Gastroesophageal sphincter (tissue), 4 donors: ENCODE results near the gene MMRN1. TPM values are rescaled to one million over a fixed set of nuclear protein-coding genes. Genes with fewer than 3 reads are reported as not detected.

ENCODE experiments used
- ATAC-seq: fragments of 150-250 bp; one replicate; pipeline ENCODE4 v1.9.1; 2016; ENCODE audit warnings: mild to moderate bottlenecking, moderate library complexity
- H3K27ac ChIP-seq, 4 donors: fragments of 200-600 bp; sonication (generic) in 3 of 4; 1 replicate in 3 of 4; 2 replicates in 1 of 4; pipeline ENCODE4 v1.5.1; 2016 to 2019
- H3K27me3 ChIP-seq: fragments of 200-600 bp; sonication (generic); one replicate; pipeline ENCODE4 v1.5.1; 2019
- H3K36me3 ChIP-seq, 2 donors: fragments of 200-600 bp; sonication (generic); one replicate each; pipeline ENCODE4 v1.5.1; 2019; ENCODE audit warnings: control low read depth in 1 of 2
- H3K4me1 ChIP-seq, 3 donors: fragments of 200-600 bp; sonication (generic); 1 replicate in 2 of 3; 2 replicates in 1 of 3; pipeline ENCODE4 v1.5.1; 2016 to 2019; ENCODE audit warnings: control low read depth in 2 of 3
- H3K4me3 ChIP-seq, 2 donors: fragments of 200-600 bp; sonication (generic); one replicate each; pipeline ENCODE4 v1.5.1; 2019; ENCODE audit warnings: mild to moderate bottlenecking in 1 of 2, moderate library complexity in 1 of 2
- H3K9me3 ChIP-seq, 3 donors: fragments of 200-600 bp; sonication (generic); one replicate each; pipeline ENCODE4 v1.5.1; 2017 to 2019; ENCODE audit warnings: control low read depth in 2 of 3
- CTCF ChIP-seq, 4 experiments: fragments of 200-600 bp in 2 of 4; fragments of 450-650 bp in 2 of 4; sonication (generic) in 1 of 4; IDR thresholded peaks; one replicate each; pipeline ENCODE4 v1.5.1; 2017 to 2019; ENCODE audit warnings: antibody characterized with exemption in 4 of 4, mild to moderate bottlenecking in 2 of 4, moderate library complexity in 2 of 4
- EP300 ChIP-seq: sonication (generic); formaldehyde crosslinking; IDR thresholded peaks from one replicate; pipeline ENCODE4 v1.6.1; 2017; ENCODE audit warnings: antibody characterized with exemption, mild to moderate bottlenecking
- POLR2A ChIP-seq, 2 donors: fragments of 450-650 bp; IDR thresholded peaks; one replicate each; pipeline ENCODE4 v1.6.1; 2017; ENCODE audit warnings: antibody characterized with exemption in 2 of 2, mild to moderate bottlenecking in 2 of 2, moderate library complexity in 1 of 2
- POLR2AphosphoS5 ChIP-seq: sonication (generic); formaldehyde crosslinking; IDR thresholded peaks from one replicate; pipeline ENCODE4 v1.6.1; 2017; ENCODE audit warnings: antibody characterized with exemption
- WGBS, 2 donors: methylation state at CpG; one replicate each; pipeline ENCODE4 v1.1.5; 2018; ENCODE audit warnings: low coverage in 1 of 2; 5-methylcytosine and 5-hydroxymethylcytosine counted together
- total RNA-seq, 4 donors: library from RNA; depleted of rRNA; stranded (reverse); fragments of >200 nt; gene quantifications; one replicate each; pipeline ENCODE4 v1.1.0, GENCODE V29; 2016

MMRN1 gene
- total RNA-seq, 4 donors from 2014 or later = 1.9 to 75.2 (median 43.5) TPM

DNA sequence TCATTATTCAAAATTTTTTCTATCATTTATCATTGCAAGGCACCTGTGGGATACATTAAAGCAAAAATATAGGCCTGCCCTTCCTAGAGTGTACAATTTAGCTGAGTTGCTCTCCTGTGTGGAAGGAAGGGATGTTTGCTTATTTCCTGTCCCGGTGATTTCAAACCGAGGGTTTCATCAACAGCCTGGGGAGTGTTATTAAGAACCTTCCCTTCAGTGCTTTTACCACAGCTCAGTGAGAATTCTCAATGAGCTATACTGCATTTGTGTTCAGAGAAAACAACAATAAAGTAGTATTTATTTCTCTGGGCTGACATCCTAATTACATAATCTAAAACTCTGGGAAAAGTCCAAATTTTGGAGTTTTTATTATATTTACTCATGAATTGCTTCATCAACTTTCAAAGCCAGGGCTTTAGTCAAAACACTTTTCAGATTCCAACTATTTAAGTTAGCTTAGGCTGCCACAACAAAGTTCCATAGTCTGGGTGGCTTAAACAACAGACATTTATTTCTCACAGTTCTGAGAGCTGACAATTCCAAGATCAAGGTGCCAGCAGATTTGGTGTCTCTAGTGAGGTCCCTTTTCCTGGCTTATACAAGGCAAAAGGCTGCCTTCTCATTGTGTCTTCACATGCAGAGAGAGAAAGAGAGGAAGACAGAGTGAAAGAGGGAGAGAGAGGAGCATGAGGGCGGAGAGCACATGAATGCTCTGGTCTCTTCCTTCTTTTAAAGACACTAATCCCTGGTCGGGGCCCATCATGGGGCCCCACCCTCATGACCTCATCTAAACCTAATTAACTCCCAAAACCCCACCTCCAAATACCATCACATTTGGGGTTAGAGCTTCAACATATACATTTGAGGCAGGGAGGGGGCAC, 62.6 kb downstream of the MMRN1 start:
- Histone ChIP-seq H3K27ac (no peak overlapping the region), H3K9me3 (no peaks in the 10 kb centered on the region), H3K27me3 (no peaks in the 10 kb centered on the region), H3K4me3 (no peak overlapping the region), H3K4me1 (no peaks in the 10 kb centered on the region), H3K36me3 (no peaks in the 10 kb centered on the region)
- 40% methylated on average over 3 of the region's 4 CpGs for WGBS, 2 donors
- no peak for ATAC-seq
- no peak for TF ChIP-seq POLR2A (IDR thresholded peaks at IDR 0.05)
- no peak for TF ChIP-seq CTCF (IDR thresholded peaks at IDR 0.05)
- TF ChIP-seq EP300 = no peak
- no peak for TF ChIP-seq POLR2AphosphoS5

- ATAC-seq = no peak
- Histone ChIP-seq H3K9me3 (no peaks in the 10 kb centered on the region), H3K27ac (no peak overlapping the region), H3K36me3 (no peaks in the 10 kb centered on the region), H3K4me3 (no peak overlapping the region), H3K4me1 (no peaks in the 10 kb centered on the region), H3K27me3 (no peaks in the 10 kb centered on the region)
- TF ChIP-seq EP300 = no peak
- TF ChIP-seq POLR2AphosphoS5 = no peak
- TF ChIP-seq CTCF (IDR thresholded peaks at IDR 0.05) = no peak
- TF ChIP-seq POLR2A (IDR thresholded peaks at IDR 0.05) = no peak
- 69 to 89% methylated on average over 2 of the region's 2 CpGs for WGBS, 2 donors
Measured at GRCh38 chr4:89981789-89982334, 87.2 kb downstream of the MMRN1 start.

- TF ChIP-seq POLR2A (IDR thresholded peaks at IDR 0.05) (no peak), CTCF (IDR thresholded peaks at IDR 0.05) (no peak)
- Histone ChIP-seq H3K27me3 (no peaks in the 10 kb centered on the region), H3K4me1 (no peaks in the 10 kb centered on the region), H3K27ac (no peak overlapping the region), H3K9me3 (no peaks in the 10 kb centered on the region), H3K4me3 (no peak overlapping the region), H3K36me3 (no peaks in the 10 kb centered on the region)
- 95 to 96% methylated on average over 2 of the region's 2 CpGs for WGBS, 2 donors
- no peak for ATAC-seq
Measured at GRCh38 chr4:89988268-89988667, 93.6 kb downstream of the MMRN1 start.

DNA sequence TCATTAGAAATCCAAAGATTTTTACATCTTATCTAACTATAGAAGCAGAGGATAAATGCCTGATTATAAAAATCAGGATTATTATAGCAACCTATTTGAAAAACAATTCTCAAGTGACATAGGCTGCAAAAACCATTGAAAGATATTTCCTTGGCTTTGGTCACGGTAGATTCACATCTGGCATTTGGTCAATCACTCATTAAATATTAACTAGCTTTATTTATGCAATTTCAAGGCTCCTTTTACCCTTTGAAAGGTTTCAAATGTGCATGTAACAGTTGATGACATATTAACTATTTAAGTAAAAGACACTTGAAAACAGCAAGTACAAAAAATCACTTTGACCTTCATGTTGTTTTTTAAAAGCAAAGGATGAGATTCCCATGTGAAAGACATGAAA, 98.1 kb downstream of the MMRN1 start:
- Histone ChIP-seq H3K4me1 (no peaks in the 10 kb centered on the region), H3K36me3 (no peaks in the 10 kb centered on the region), H3K9me3 (no peaks in the 10 kb centered on the region), H3K4me3 (no peak overlapping the region), H3K27me3 (no peaks in the 10 kb centered on the region), H3K27ac (no peak overlapping the region)
- ATAC-seq = no peak
- no peak for TF ChIP-seq POLR2A (IDR thresholded peaks at IDR 0.05)
- 38 to 45% methylated on average over 1 of the region's 1 CpG for WGBS, 2 donors

DNA sequence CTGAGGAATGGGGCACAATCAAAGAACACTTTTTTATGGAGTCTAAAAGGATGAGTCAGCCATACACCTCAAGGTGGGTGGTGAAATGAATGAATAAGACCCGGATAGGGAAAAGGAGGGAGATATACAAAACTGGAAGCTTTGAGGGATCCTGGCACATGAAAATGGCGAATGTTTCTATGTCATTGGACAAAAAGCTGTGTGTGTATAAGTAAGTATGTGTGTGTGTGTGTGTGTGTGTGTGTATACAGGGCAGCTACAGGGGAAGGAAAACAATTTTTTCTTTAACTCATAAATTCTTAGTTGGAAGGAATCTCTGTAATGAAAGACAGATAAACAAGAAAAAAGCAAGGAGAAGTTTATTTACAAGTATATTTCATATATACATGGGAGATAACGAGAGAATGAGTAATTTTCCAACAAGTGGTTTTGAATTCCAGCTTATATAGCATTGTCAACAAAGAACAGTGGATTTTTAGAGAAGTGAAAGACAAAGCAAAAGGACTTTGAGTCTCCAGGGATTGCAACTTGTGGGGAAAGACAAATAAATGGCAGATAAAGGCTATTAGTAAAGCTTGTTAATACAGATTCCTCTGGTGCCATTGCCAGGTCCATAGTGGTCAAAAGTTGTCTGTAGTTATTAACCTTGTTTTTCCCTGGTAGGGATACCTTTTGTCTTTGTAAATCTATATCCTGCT, 99.7 kb downstream of the MMRN1 start:
- 67 to 73% methylated on average over 2 to 3 of the region's 3 CpGs for WGBS, 2 donors
- H3K4me3 ChIP-seq = no peak overlapping the region
- no peaks in the 10 kb centered on the region for H3K27me3 ChIP-seq
- no peaks in the 10 kb centered on the region for H3K9me3 ChIP-seq
- H3K36me3 ChIP-seq = no peaks in the 10 kb centered on the region
- H3K27ac ChIP-seq = no peak overlapping the region
- TF ChIP-seq EP300 (no peak), POLR2A (IDR thresholded peaks at IDR 0.05) (no peak), CTCF (IDR thresholded peaks at IDR 0.05) (no peak), POLR2AphosphoS5 (no peak)
- H3K4me1 ChIP-seq = no peaks in the 10 kb centered on the region
- ATAC-seq = no peak
